ENCODE measurements around the gene ACACB.

The ACACB gene

DNA sequence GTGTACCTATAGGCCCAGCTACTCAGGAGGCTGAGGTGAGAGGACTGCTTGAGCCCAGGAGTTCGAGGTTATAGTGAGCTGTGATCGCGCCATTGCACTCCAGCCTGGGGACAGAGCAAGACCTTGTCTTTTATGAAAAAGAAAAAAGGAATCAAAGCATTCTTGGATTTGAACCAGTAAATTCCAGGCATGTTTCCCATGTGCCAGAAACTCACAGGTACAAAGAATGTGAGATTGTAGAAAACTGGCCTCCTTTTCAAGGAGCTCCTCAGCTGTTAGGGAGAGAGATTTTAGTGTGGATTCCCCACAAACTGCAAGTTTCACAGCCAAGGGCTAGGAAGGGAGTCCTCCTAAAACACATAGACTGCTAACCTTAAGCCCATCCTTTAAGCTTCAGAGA is 97.7 kb downstream of the ACACB start:
- DNase-seq (ENCODE audit: low read depth in 3 of 3), result no peak

DNA sequence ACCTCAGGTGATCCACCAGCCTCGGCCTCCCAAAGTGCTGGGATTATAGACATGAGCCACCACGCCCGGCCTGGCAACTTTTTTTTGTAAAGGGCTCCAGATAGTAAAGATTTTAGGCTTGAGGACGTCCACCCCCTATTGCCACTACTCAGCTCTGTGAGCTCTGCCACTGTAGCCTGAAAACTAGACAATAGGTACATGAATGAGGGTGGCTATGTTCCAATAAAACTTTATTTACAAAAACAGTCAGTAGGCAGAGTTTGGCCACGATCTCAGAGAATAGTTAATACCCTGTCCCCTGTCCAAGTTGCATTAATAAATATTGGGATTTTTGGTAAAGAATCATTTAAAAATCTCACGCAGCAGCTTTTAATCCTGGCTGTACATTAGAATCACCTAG is 102.6 kb downstream of the ACACB start:
- no peak for DNase-seq (ENCODE audit: low read depth in 3 of 3)

DNA sequence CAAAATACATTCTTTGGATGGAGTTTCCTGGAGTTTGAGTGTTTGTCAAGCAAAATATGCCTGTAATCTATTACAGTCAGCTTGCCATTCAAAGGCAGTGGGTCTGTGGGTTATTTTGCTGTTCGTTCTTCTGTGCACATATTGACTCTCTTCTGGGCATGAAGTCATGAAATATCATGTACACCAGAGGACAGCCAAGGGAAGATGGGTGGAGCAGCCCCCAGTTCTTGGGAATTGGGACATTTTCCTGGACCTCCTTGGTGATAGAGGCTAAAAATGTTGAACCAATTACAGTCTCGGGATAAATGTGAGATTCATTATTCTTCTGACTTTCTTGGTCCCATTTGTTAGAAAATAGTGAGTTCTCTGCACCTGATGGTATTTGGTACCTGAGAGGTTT is 103.6 kb downstream of the ACACB start:
- no peak for DNase-seq (ENCODE audit: low read depth in 3 of 3)

DNA sequence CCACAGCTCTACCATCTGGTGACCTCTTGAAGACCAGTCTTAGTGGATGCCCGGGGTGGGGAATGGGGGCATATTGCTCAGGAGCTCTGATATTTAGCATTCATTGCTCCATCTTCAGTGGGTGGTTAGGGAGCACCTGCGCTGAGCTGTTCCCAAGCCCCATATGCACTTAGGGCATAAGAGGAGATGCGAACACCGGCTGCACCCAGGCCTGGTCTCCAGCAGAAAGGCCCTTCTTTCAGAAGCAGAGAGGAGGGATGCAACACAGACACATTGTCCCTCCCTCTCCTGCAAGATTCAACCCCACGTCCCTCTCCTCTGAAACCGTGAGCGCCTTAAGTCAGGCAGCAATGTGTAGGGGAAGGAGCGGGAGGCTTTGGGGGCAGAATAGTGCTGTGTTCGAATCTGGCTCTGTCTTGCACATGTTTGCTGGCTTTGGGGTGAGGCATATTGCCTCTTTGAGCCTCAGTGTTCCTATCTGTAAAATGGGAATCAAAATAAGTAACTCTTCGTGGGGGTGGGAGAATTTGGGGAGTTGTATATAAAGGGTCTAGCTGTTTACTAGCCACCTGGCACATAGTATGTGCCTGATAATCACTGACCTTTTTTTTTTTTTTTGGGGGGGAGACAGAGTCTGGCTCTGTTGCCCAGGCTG is 105.0 kb downstream of the ACACB start:
- DNase-seq (ENCODE audit: low read depth in 3 of 3), result no peak

DNA sequence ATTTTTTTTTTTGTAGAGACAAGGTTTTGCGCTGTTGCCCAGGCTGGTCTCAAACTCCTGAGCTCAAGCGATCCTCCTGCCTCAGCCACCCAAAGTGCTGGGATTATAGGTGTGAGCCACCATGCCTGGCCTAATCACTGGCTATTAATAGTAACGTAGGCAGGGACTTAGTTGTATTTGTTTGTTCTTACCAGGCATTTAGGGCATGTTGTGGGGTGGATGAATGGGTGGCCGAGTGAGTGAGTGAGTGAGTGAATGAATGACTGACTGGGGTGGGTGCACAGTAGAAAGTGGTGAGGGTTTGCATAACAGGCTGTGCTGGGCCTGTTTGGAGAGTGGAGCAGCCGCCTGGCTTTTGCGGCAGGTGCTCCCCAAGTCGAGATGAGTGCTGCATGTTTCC is 105.7 kb downstream of the ACACB start:
- no peak for DNase-seq (ENCODE audit: low read depth in 3 of 3)

DNA sequence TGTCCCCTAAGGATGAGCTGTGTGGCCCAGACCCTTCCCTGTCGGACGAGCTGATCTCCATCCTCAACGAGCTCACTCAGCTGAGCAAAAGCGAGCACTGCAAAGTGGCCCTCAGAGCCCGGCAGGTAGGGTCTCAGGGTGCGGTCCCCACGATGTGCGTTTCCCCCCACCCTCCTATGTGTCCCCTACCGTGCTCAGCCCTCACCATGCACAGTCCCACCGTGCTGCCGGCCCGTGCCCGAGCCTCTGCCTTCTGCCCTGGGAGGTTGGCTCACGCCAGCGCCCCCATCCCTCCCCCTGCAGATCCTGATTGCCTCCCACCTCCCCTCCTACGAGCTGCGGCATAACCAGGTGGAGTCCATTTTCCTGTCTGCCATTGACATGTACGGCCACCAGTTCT is 106.1 kb downstream of the ACACB start:
- no peak for DNase-seq (ENCODE audit: low read depth in 3 of 3)

DNA sequence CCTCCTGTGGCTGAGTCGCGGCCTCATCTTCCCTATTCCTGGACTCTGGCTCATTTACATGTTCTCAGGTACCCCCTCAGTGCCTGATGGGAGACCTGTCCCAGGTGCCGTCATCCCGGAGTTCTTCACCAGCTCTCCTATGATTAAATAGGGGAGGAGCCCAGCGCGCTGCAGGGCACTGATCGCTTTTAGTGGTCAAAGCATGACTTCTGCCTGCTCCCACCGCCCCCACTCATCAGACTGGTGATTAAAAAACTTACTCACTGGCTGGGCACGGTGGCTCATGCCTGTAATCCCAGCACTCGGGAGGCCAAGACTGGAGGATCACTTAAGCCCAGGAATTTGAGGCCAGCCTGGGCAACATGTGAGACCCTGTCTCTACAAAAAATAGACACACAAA is 106.8 kb downstream of the ACACB start:
- DNase-seq (ENCODE audit: low read depth in 3 of 3), result no peak

DNA sequence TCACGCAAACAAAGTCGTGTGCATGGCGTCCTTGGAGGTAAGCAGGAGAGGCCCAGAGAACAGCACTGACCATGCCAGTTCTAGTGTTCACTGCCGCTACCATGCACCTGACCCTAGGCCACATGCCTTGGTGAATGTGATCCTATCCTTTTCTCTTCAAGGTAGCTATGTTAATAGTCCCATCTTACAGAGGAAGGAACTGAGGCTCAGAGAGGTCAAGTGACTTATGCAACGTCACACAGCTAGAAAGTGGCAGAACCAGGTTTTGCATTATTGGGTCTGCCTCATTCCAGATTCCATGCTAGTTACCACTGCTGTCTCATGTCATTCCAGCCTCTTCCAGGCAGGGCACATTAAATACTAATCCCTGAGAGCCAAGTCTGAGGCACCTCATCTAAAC is 107.5 kb downstream of the ACACB start:
- no peak for DNase-seq (ENCODE audit: low read depth in 3 of 3)

DNA sequence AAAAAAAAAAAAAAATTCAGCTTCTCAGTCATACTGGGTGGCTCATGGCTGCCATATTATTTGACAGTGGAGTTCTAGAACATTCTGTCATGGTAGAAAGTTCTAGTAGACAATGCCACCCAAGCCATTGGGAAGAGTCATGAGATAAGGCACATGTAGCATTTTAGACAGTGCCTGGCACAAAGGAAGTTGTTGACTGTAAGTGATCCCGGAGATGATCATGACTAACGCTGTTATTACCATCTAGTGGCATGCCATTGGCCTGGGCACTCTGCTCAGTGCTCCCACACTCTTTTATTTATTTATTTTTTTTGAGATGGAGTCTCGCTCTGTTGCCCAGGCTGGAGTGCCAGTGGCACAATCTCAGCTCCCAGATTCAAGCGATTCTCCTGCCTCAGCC is 112.3 kb downstream of the ACACB start:
- DNase-seq (ENCODE audit: low read depth in 3 of 3), result no peak

DNA sequence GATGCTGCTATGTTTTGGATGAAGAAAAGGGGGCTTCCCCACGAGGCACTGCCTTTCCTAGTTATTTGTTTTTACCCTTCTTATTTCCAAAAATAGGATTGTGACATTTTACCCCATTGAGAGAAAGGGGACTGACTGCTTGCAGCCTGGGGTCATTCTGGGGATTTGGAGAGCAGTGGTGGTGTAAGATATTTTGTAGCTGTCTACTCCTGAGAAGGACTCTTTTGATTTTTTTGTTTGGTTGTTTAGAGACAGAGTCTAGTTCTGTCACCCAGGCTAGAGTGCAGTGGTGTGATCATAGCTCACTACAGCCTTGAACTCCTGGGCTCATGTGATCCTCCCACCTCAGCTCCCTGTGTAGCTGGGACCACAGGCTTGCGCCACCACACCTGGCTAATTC is 113.8 kb downstream of the ACACB start:
- no peak for DNase-seq (ENCODE audit: low read depth in 3 of 3)

DNA sequence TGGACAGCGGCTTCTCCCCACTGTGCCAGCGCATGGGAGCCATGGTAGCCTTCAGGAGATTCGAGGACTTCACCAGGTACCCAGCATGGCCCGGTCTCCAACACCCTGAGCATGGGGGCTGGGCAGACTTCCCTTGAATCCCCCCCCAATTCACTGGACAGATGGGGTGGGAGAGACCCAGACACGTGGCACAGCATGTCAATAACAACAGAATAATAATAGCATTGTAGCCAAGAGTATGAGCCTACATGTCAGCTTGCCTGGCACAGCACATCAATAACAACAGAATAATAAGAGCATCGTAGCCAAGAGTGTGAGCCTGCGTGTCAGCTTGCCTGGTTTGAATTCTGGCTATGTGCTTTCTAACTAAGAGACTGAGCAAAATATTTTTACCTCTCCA is 116.3 kb downstream of the ACACB start:
- no peak for DNase-seq (ENCODE audit: low read depth in 3 of 3)

DNA sequence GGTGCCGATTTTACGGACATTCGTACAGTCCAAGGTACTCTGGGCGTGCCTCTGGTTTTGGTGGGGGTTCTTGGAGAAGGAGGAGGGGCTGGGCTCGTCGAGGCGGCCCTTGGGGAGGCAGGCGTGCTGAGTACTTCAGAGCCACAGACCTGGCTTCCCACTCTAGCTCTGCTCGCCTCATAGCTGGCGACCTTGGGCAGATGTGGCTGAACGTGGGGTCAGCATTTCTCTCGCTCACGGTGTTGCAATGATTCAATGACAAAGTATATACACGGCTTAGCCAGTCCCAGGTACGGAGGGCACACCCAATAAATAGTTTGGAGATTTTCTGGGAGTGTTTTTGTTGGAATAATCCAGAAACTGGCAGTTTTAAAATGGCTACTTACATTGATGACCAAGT is 117.6 kb downstream of the ACACB start:
- no peak for DNase-seq (ENCODE audit: low read depth in 3 of 3)

DNA sequence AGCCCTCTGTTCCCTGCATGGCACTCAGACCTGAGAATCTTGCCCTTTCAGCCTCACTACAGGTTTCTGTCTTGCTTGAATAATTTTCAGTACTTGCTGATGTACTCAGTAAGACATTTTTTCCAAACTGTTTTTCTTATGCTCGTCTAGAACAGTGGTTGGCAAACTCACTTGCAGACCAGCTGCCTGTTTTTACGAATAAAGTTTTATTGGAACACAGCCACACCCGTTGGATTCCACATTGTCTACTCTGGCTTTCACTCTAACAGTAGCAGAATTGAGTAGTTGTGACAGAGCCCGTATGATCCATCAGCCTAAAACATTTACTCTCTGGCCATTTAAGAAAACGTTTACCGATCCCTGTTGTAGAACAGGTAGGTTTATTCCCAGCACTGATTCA is 119.9 kb downstream of the ACACB start:
- DNase-seq (ENCODE audit: low read depth in 3 of 3), result no peak

DNA sequence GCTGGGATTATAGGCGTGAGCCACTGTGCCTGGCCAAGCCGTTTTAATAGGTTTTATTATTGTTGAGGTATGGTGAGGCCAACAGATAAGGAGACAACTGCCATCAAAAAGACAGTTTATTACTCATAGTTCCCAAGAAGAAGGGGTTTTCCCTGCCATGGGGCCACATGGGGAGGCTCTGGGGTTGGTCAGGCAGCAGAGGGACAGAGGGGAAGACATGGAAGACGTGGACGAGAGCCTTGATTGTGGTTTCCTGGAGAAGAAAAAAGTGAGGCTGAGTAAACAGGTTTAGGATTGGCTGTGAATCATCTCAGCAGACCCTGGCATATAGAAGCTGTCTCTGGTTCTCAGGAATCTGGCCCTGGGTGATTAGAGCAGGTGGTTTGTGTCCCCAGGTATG is 122.8 kb downstream of the ACACB start:
- DNase-seq (ENCODE audit: low read depth in 3 of 3), result no peak

DNA sequence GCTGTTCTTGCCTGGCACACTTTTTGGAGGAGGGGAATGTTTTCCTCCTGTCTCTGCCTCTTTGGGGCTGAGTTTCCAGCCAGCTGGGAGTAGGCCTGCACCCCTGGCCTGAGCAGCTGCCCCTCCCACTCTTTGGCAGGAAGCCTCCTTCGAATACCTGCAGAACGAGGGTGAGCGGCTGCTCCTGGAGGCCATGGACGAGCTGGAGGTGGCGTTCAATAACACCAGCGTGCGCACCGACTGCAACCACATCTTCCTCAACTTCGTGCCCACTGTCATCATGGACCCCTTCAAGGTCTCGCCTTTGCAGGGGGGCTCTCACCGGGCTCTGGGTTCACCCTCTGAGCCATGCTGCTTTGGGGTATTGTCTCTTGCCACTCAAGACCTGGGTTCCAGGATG is 123.3 kb downstream of the ACACB start:
- DNase-seq (ENCODE audit: low read depth in 3 of 3), result no peak

DNA sequence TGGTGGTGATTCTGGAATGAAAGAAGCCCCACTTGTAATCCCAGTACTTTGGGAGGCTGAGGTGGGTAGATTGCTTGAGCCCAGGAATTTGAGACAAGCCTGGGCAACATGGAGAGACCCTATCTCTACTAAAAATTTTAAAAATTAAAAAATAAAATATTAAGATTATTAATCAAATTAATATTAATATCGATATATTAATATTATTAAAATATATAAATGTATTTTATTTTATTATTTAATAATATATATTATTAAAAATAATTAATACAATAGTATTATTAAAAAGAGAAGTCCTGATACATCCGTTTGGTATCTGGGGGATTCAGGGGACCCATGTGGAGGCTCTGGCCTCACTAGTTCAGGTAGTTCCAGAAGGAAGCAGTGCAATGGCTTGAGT is 124.0 kb downstream of the ACACB start:
- no peak for DNase-seq (ENCODE audit: low read depth in 3 of 3)

DNA sequence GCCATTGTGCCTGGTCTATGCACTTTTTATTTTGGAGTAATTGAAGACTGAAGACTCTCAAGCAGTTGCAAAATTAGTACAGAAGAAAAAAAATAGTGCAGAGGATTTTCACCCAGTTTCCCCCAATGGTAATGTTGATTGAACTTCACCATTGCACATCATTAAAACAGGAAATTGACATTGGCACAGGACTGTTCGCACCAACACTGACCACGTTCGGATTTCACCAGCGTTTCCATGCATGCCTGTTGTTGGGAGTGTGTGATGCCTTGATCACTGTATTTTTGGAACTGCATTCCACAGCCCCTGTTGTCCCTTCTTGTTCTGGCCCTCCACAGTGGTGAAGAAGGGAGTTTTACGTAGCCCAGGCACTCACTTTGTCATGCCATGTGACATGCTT is 125.5 kb downstream of the ACACB start:
- DNase-seq (ENCODE audit: low read depth in 3 of 3), result no peak

DNA sequence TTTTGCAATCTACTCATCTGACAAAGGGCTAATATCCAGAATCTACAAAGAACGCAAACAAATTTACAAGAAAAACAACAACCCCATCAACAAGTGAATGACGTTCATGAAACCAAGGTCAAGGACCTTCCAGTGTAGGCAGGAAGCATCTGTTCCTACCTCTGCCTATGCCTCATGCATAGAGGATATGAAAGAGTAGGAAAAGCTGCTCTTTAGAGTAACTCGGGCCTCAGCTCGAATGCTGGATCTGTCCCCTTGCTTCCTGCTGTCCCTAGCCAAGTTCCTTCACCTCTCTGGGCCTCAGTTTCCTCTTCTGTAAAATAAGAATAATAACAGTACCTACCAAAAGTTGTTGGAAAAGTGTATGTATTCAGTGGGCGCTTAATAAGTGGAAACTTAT is 127.7 kb downstream of the ACACB start:
- no peak for DNase-seq (ENCODE audit: low read depth in 3 of 3)

DNA sequence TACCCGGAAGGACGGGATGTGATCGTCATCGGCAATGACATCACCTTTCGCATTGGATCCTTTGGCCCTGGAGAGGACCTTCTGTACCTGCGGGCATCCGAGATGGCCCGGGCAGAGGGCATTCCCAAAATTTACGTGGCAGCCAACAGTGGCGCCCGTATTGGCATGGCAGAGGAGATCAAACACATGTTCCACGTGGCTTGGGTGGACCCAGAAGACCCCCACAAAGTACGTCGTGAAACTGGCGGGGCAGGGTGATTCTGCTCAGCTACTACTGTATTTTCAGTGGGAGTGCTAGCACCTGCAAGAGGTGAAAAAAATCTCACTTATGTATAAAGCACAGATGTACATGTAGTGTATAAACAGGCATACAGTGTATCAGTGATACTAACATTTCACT is 129.8 kb downstream of the ACACB start:
- DNase-seq (ENCODE audit: low read depth in 3 of 3), result no peak

DNA sequence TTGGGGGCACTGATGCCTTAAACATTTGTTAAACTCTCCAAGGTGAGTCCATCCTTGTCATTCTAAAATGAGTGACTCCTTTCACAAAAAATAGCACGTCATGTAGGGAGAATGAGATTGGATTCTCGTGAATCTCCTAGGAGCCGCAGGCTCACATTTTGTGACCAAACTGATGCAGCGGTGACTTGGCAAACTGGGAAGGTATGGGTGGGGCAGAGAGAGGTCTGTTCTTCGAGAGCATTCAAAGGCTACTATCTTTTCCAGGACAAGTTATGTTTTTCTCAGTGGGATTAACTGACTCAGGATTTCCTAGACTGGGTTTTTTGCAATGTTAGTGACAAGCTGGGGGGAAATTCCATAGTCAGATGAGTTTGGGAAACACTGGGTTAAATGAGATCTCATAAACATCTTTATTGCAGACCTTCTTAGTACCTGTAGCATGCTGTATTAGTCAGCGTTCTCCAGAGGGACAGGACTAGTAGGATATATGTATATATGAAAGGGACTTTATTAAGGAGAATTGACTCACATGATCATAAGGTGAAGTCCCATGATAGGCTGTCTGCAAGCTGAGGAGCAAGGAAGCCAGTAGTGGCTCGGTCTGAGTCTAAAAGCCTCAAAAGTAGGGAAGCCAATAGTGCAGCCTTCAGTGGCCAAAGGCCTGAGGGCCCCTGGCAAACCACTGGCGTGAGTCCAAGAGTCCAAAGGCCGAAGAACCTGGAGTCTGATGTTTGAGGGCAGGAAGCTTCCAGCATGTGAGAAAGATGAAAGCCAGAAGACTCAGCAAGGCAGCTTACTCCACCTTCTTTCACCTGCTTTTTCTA is 131.7 kb downstream of the ACACB start:
- DNase-seq (ENCODE audit: low read depth in 3 of 3), result no peak

DNA sequence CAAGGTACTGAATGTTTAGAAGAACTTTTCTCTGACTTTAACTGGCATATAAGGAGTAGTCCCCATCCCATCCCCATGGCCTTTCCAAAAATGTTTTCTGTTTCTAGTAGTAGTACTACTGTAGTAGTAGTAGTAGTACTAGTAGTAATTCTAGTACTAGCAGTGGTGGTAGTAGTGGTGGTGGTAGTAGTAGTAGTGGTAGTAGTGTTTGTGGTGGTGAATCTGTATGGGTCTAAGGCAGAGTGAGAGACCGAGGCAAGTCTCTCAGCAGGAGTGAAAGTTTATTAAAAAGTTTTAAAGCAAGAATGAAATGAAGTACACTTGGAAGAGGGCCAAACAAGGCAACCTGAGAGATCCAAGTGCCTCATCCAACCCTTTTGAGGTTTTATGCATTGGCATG is 134.1 kb downstream of the ACACB start:
- no peak for DNase-seq (ENCODE audit: low read depth in 3 of 3)

DNA sequence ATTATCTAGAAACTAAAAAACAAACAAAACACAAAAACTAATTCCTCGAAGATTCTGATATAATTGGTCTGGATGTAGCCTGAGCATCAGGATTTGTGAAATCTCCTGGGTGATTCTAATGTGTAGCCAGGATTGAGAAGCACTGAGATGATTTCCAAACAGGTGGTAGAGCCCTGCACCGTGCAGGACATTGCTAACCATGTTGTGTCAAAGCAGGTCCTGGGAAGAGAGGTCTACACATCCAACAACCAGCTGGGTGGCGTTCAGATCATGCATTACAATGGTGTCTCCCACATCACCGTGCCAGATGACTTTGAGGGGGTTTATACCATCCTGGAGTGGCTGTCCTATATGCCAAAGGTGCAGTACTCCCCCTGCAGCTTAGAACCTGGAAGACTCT is 136.4 kb downstream of the ACACB start:
- DNase-seq (ENCODE audit: low read depth in 3 of 3), result no peak

DNA sequence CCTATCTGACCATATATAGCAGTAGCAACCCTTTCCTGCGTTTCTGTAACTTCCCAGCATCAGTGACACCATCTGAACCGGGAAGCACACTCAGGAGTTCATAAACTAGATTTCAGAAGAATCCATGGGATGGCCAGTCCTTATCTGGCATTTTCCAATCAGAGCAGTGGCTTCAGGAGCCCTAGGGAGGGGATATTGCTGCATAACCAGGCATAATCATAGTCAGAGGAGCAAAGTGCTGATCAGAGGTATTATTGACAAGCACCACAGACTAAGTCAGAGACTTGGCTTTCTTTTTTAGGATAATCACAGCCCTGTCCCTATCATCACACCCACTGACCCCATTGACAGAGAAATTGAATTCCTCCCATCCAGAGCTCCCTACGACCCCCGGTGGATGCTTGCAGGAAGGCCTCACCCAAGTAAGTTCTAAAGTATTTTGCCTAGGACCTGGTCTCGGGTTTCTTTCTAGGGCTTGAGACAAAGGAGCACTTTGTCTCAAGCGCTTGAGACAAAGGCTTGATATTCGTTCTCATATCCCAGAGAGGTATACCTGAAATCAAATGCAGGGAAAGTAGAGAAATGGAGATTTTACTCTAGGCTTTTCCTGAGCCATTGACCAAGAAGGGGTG is 137.6 kb downstream of the ACACB start:
- no peak for DNase-seq (ENCODE audit: low read depth in 3 of 3)

All from stimulated activated CD4-positive, alpha-beta T cell treated with anti-CD3 and anti-CD28 coated beads, TNF-alpha, amount 100 ng/mL, for 24 hours (primary cell).